ENCODE data around the gene CCND1. TPM values are rescaled to one million over a fixed set of nuclear protein-coding genes. Genes with fewer than 3 reads are reported as not detected.
A peak's percentile ranks its signal among the peaks of the same experiment; 100 is the strongest.

Gene CCND1
- total RNA-seq = 445 and 452 TPM in 2 replicates

GRCh38 chr11:69640995-69641581, at the start of gene CCND1:
Gene CCND1 (plus strand): TSS chr11:69641156. CDS start chr11:69641314, 158 bp downstream.
- DNase-seq = peak; percentile 94

GRCh38 chr11:69592986-69593650, 47.8 kb upstream of the CCND1 start:
- DNase-seq = no peak

DNA sequence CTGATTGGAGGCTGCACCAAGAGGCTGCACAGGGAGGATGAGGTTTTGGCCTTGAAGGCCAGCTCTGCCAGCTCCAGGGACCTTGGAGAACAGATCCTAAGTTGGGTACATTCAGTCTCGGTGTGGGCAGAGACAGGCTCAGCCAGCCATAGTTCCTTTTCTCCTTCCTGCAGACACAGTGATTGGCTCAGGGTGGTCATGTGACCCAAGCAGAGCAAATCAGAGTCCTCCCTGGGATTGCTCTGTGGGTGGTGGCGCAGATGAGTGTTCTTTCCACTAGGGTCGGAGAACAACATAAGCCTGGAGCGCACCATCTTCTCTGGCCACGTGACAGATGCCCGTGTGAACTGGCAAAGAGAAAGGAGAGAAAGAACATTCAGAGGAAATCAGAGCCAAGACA, 47.1 kb upstream of the CCND1 start:
- DNase-seq = no peak

GRCh38 chr11:69594481-69594880, 46.5 kb upstream of the CCND1 start:
- no peak for DNase-seq

DNA sequence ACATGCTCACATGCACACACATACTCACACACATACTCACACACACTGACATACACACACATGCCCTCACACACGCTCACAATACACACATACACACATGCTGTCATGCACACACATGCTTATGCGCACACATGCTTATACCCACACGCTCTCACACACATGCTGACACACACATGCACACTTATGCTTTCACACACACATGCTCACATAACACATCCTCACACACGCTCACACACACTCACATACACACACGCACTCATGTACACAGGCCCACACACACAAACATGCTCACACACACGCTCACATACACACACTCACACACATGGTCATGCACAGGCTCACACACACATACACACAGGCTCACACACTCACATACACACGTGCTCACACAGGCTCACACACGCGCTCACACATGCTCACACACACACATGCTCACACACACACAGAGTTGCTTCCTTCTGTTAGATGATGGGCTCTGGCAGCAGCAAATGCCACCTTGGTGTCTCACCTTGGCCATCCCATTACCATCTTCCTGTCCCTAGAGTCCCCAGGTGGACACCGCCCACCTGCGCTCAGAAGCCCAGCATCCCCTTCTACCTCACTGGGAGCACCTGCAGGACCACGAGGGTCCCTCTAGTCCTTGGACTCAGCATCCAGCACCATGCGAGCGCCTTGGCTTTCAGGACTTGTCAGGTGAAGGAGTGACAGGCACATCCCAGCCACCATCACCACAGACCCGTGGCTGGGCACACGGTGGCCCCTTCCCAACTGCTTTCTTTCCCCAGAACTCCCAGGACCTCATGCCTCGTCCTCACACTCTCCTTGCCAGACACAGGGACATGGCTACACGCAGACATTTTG, 44.9 kb upstream of the CCND1 start:
- no peak for DNase-seq

GRCh38 chr11:69598147-69598546, 42.8 kb upstream of the CCND1 start:
- DNase-seq = peak; percentile 9

- no peak for DNase-seq
Measured at GRCh38 chr11:69599502-69599901, 41.5 kb upstream of the CCND1 start.

DNA sequence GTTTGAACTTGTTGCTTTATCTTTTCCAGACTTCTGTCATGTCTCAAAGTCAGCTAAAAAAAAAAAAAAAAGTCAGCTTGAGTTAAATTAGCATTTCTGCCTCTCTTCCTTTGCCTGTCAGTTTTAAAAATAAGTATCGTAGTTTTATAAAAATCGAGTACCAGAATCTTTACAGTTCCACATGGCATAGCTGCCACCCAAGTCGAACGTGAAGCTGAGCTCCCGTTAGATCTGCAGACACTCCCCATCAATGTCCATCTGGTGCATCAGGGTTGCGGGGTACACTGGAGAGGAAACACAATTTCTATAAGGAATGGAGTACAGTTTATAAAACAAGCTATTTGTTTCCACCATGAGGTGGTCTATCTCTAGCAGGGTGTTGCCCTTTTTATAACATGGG, 41.0 kb upstream of the CCND1 start:
- DNase-seq = no peak

GRCh38 chr11:69601011-69601975, 39.7 kb upstream of the CCND1 start:
- no peak for DNase-seq

- no peak for DNase-seq
Measured at GRCh38 chr11:69603111-69603836, 37.7 kb upstream of the CCND1 start.

- DNase-seq = no peak
Measured at GRCh38 chr11:69604055-69604454, 36.9 kb upstream of the CCND1 start.

DNA sequence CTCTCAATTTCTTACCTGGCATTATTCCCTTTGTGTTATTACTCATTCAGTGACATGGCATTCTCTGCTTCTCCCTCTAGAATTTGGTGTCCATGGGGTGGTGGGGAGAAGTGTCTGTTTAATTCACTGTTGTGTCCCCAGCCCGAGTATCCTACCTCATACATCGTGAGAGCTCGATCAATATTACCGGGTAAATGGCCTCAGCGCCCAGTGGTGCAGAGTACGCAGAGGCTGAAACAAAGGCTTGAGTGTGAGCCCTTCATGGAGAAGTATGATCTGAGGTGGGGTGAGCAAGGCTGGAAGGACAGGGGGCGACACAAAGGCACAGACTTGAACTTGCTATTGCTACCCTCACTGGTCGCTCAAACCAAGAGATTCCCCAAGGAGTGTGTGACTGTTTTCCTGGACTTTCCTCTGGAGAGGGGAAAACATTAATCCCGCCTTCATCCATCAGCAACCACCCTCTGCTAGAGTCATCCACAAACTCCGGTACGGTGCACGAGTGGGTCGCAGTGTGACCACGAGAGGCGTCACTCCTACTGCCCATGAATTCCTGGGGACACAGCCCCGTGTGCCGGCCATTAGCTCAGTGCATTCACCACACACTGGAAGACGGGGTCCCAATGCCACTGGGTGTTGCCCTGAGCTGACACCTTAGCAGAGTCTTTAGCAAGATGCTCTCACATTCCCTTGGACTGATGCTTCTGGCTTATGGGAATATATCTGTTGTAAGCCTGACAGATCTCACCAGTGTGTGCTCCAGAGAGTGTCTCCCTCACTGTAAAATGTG, 35.0 kb upstream of the CCND1 start:
- DNase-seq = no peak

- peak; percentile 36 for DNase-seq
Measured at GRCh38 chr11:69609351-69609750, 31.6 kb upstream of the CCND1 start.

DNA sequence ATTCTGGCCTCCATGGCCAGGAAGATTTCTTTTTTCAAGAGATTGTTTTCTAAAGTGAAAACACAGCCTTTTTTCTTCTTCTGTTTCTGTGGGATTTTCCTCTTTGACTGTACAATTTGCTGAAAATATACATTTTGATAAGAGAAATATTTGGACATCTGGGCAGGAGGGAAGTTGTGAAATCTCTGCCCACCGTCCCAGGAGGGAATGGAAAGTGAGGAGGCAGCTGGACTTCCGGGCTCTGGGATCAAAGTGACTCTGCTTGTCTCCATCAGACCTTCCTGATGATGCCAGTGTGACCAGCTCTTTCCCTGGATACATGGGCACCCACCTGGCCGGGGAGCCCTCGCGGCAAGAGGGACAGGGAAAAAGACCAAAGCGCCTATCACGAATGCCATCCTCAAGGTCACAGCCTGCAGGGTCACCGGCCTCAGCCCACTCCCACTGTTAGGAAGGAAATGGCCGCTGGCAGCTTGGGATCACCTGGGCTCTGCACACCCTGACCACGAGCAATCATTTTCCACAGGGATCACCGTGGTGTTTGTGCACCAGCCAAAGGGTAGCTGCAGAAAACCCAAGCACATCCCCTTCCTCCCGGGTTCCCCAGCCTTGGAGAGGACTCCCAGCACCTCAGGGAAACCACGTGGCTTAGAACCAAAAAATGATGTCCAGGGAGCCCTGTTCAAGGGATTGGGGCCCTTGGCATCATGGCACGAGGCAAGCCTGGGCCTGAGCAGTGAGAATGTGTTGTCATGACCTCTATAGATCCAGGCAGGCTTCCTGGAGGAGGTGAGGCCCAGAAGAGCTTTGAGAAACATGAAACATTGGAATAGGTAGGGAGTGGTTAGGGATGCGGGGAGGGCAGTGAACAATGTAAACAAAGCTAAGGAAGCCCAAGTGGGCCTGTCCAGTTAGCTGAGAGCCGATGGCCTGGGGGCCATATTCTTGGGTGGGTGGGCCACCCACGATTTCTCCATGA, 29.1 kb upstream of the CCND1 start:
- DNase-seq = peak; percentile 7

DNA sequence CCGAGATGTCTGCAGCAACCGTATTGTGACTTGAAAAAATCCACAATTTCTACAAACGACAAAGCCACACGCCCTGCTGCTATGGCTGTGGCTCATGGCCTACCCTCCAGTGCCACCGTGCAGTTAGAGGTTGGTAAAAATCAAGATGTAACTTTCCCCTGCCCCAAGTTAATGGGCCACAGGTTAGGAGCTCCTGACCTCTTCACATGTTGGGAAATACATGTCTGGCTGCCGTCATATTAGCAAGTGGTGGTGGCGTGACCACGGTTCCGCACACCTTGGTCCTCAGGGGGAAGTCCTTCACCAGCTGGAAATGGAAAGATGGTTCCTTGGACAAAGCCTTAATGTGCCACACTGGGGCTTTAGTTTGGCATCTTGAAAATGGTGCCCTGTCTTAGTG, 27.4 kb upstream of the CCND1 start:
- no peak for DNase-seq

DNA sequence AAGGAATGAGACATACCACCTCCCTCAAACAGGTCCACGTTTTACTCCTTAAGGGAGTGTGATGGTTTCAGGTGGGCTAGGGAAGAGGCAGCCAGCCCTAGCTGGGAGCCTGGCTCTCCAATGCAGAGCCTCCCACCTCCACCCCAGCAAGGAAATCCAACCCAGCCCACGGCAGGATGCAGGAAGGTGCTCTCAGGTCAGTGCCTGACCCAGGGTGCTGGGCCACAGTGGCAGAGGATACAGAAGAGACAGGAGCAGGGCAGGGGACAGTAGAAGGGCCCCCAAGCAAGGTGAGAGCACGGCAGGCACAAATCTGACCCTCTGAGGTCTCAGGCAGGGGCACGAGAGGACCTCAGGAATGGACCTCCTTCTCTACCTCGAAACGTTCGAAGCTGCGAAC, 26.9 kb upstream of the CCND1 start:
- DNase-seq = no peak

- DNase-seq = no peak
Measured at GRCh38 chr11:69615545-69616278, 25.2 kb upstream of the CCND1 start.

- no peak for DNase-seq
Measured at GRCh38 chr11:69617220-69617619, 23.7 kb upstream of the CCND1 start.

GRCh38 chr11:69617682-69618081, 23.3 kb upstream of the CCND1 start:
- DNase-seq = no peak
